ENCODE data around the gene PALLD.

PALLD gene

GRCh38 chr4:168647646-168648375, 151.0 kb downstream of the PALLD start:
- DNase-seq (ENCODE audit: low read depth in 2 of 2): no peak

DNA sequence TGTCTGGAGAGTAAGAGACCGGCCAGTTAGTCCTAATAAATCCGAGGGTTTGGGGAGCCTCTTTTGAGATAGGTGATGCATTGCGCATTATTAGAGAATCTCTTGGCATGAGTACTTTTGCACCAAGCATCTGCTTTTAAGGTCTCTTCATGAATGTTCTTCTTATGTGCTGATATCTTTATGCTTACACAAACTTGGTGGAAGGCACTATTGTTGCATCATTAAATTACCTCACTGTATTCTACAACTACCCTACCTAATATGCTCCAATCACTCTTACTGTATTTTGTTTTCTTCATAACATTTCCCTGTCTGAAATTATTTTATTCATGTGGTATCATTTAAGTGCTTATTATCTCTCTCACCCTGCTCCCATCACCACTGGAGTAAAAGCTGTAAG, 151.6 kb downstream of the PALLD start:
- DNase-seq (ENCODE audit: low read depth in 2 of 2): no peak

DNA sequence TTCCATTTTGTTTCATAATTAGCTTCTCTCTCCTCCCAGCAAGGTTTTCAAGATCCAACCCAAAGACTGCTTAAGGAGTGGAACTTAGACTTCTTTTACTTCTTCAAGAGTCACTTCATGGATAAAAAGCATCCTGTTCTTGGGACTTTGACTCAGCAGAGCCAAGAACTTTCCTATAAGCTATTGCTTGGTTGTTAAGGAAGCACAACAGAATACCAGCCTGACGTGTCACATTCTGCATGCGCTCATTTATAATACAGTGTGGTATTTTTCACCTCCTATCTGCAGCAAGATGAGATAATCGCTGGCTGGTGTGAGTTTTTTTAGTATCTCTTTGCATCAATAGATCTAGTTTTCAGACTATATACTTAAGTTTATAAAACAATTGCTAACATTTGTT, 152.1 kb downstream of the PALLD start:
- DNase-seq (ENCODE audit: low read depth in 2 of 2): no peak

- DNase-seq (ENCODE audit: low read depth in 2 of 2): no peak
Measured at GRCh38 chr4:168651374-168651773, 154.5 kb downstream of the PALLD start.

GRCh38 chr4:168651864-168652263, 155.0 kb downstream of the PALLD start:
- no peak for DNase-seq (ENCODE audit: low read depth in 2 of 2)

DNA sequence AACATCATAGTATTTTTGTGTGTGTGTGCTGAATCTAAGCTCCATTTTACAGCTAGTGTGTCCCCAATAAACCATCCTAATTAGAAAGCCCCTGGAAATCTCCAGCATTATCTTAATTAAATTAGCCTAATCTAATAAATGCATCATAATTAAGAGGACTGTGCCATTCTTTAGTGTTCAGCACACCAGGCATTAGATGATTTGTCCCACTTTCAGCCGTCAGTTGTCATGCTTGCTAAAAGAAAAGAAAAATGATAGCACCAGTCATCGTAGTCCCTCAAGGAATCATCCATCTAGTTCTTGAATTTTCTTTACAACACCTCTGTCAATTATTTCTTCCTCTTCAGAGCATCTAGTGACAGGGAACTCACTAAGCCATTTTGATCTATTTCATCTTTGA, 155.9 kb downstream of the PALLD start:
- DNase-seq (ENCODE audit: low read depth in 2 of 2): no peak

- no peak for DNase-seq (ENCODE audit: low read depth in 2 of 2)
Measured at GRCh38 chr4:168654104-168654847, 157.4 kb downstream of the PALLD start.

DNA sequence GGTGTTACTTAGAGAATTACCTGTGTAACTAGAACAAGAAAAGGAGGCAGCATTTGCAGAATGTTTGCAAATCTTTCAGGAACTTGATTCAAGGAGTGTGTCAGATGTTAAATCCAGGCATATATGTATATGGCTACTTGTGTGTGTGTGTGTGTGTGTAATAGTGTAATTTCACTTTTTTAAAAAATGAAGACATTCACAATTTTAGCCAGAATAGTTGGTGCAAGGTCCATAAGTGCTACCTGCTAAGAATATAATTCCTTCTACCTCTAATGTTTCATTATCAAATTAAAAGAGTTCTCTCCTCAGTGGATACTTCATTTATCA, 158.0 kb downstream of the PALLD start:
- DNase-seq (ENCODE audit: low read depth in 2 of 2): no peak

- no peak for DNase-seq (ENCODE audit: low read depth in 2 of 2)
Measured at GRCh38 chr4:168655182-168655581, 158.3 kb downstream of the PALLD start.

GRCh38 chr4:168656055-168656660, 159.3 kb downstream of the PALLD start:
- no peak for DNase-seq (ENCODE audit: low read depth in 2 of 2)

DNA sequence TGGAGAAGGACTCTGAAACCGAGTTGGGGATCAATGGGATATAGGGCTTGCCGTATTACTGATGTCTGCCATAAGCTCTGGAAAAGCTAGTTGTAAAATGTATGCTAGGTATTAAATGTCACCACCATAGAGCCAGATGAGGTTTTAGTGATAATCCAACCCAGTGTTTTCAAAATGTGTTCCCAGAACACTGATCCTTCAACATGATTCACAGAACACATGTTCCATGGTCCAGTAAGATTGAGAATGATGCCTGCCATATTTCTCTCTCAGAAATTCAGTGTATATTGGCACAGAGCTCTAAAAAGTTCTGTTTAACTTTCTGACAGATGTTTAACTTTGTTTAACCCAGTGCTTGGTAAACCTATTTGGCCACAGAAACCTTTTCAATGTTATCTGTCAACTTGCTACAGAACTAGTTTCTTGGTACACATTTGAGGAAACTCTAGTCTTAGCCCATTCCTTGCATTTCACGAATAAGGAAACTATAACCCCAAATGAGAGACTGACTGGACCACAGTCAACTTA, 160.2 kb downstream of the PALLD start:
- no peak for DNase-seq (ENCODE audit: low read depth in 2 of 2)

DNA sequence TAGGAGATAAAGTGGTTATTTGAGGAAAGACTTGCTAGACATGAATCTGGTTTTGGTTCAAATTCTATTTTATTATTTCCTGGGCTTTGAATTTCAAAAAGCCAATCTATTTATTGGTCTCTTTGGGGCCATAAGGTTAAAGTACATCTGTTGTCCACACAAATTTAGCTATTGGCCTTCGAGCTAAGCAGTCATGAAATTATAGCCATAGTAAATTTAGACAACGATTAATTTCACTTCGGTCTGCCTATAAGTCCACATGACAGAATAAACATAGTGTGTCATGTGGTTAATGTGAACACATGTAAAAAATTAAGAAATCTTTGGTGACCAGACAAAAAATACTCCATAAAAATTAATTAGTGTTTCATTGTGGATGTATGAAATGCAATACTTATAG, 161.9 kb downstream of the PALLD start:
- no peak for DNase-seq (ENCODE audit: low read depth in 2 of 2)

DNA sequence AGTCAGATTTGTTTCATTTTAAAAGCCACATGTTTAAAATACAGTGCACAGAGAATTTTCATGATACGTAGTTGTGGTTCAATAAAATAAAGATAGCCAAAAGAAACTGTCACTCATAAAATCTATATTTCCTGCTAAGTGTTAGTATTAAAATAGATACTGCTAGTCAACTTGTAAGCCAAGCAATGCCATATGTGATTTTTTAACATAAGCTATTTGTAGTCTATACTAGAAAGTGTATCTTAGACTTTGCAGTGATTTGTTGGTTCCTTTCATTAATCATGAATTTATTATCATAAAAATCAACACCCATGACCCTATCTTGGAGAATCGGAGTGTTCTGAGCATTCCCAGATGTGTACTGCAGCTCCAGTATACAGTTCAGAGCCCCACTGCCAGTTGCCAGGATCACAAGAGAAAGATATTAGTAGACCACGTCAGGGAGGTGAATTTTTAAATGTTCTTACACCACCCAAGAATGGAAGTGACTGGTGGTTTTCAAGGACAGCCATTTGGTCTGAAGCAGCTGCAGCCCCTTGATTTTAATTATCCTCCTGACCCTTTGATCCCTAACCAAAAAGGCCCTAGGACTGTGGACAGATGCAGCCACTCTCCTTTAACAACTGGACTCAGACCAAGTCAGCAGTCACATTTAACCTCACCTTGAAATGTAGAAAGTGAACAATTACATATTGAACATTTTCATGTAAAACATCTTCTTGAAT, 163.1 kb downstream of the PALLD start:
- no peak for DNase-seq (ENCODE audit: low read depth in 2 of 2)

GRCh38 chr4:168662297-168662984, 165.6 kb downstream of the PALLD start:
- no peak for DNase-seq (ENCODE audit: low read depth in 2 of 2)

DNA sequence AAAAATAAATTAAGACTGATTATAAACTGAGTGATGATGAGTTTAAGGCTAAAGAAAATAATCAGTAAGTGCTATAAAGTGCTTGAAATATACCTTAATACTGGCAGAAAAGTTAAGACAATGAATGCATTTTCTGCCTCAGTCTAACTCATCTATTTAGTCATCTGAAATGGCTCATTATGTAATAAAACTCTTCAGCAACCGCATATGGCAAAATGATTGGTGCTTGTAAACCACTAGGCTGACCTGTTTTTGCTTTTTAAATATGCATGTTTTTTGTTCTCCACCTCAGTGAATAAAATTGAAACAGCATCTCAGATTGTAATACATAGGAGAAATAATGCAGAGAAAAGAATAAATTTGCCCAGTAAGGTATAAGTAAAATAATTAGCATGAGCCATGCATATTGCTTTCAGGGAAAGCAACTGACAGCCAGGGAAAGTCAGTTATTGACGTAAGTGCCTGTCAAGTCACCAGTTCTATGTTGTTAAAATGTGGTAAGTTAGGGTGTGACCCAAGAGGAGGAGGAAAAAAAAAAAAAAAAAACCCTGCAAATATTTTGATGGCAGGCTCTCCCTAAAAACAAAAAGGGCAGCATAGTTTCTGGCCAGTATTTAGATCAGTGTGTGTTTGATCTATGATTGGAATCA, 167.5 kb downstream of the PALLD start:
- no peak for DNase-seq (ENCODE audit: low read depth in 2 of 2)

- no peak for DNase-seq (ENCODE audit: low read depth in 2 of 2)
Measured at GRCh38 chr4:168666531-168666930, 169.7 kb downstream of the PALLD start.

GRCh38 chr4:168667376-168667775, 170.5 kb downstream of the PALLD start:
- DNase-seq (ENCODE audit: low read depth in 2 of 2): no peak

DNA sequence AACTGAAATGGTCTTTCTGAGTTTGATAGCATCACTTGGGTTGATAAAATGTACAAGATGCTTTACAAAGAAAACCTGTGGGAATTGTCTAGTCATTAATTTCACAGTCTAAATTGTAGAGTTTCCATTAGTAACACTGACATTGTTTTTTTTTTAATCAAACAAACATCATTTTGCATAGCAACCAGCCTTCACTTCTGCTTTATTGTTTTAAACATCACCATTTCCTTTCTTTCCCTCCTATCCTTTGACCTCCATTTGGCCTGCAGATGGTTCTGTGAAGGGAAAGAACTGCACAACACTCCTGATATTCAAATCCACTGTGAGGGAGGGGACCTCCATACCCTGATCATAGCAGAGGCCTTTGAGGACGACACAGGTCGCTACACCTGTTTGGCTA, 171.1 kb downstream of the PALLD start:
- no peak for DNase-seq (ENCODE audit: low read depth in 2 of 2)

GRCh38 chr4:168673476-168673875, 176.6 kb downstream of the PALLD start:
- DNase-seq (ENCODE audit: low read depth in 2 of 2): no peak

DNA sequence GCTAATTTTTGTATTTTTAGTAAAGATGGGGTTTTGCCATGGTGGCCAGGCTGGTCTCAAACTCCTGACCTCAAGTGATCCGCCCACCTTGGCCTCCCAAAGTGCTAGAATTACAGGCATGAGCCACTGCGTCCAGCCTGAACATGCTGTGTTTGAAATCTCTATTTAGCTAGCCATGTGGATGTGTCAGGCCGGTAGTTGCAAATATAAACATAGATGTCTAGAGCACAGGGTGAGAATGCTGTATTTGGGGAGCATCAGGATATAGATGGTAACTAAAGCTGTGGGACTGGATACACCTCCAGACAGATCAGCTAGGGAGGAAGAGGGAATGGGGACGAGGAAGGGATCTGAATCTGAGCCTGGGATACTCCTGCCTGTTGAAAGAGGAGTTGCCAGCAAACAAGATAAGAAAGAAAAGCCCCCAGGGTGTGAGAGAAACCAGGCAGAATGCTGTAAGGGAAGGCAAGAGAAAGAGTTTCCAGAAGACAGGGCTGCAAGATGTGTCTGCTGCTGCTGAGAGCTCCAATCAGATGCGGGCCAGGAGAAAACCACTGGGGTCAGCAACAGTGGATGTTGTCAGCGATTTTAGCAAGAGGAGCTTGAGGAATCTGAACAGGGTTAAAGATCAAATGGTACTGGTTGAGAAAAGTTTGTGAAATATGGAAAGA, 177.4 kb downstream of the PALLD start:
- no peak for DNase-seq (ENCODE audit: low read depth in 2 of 2)

GRCh38 chr4:168674866-168675265, 178.0 kb downstream of the PALLD start:
- DNase-seq (ENCODE audit: low read depth in 2 of 2): no peak

All from stimulated activated CD4-positive, alpha-beta T cell treated with anti-CD3 and anti-CD28 coated beads, Interleukin-12 subunit alpha, Interleukin-12 subunit beta, amount 100 ng/mL, for 24 hours (primary cell).